H7 (cell line): Measurements from ENCODE around the gene PDGFD. TPM values are rescaled to one million over a fixed set of nuclear protein-coding genes. Genes with fewer than 3 reads are reported as not detected.
A peak's percentile ranks its signal among the peaks of the same experiment; 100 is the strongest.

Source experiments
- DNase-seq: peaks from one replicate; pipeline ENCODE4 v3.0.0; 2012
- H3K27me3 ChIP-seq: 2 replicates; pipeline ENCODE4 v1.6.0; 2011; ENCODE audit warnings: mild to moderate bottlenecking, low read length; ENCODE audit not compliant: control insufficient read depth, insufficient read depth
- H3K36me3 ChIP-seq: replicated peaks from 2 replicates; pipeline ENCODE4 v1.5.1; 2011; ENCODE audit warnings: low read length; ENCODE audit not compliant: control insufficient read depth, insufficient read depth
- H3K4me3 ChIP-seq: 2 replicates; pipeline ENCODE4 v1.5.1; 2011; ENCODE audit warnings: low read depth, mild to moderate bottlenecking, control low read depth, low read length, moderate library complexity; ENCODE audit not compliant: insufficient read depth
- total RNA-seq: library from RNA; depleted of rRNA; stranded (reverse); fragments of >200 nt; shearing (Covaris generic); gene quantifications from 2 replicates; pipeline ENCODE4 v1.2.3, GENCODE V29; 2014

The PDGFD gene
- total RNA-seq, 1 experiment from 2014 or later = 4.0 TPM

DNA sequence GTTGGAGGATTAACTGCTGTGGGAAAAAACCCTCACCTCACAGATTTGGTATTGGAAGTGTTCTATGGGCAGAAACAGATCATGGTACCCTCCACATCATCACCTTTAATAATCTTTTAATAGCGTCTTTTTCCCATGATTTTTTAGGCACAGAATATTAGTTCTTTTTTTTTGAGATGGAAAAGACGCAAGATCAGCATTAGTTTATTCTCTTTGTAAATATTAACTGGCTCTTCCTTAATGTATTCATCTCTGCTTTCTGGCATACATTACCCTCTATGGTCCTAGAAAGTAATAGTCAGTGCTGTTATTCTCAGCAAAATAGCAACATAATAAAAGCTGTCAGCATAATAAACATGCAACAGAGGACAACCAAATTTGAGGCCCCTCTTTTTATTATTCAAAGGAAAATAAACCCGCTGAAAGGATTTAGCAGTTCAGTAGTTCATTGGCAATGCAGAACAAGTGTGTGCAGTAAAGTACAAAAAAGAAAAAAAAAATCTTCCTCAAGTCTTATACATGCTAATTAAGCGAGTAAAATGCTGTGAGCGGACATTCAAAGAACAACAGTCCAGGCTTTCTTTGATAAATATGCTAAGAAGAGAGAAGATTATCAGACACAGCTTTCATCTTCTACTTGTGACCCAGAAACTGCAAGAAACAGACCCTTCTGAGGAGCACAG is 165.0 kb downstream of the PDGFD start:
- no peak for DNase-seq
- no peak overlapping the region for H3K4me3 ChIP-seq
- H3K27me3 ChIP-seq = no peaks in the 10 kb centered on the region
- H3K36me3 ChIP-seq = no peaks in the 10 kb centered on the region

DNA sequence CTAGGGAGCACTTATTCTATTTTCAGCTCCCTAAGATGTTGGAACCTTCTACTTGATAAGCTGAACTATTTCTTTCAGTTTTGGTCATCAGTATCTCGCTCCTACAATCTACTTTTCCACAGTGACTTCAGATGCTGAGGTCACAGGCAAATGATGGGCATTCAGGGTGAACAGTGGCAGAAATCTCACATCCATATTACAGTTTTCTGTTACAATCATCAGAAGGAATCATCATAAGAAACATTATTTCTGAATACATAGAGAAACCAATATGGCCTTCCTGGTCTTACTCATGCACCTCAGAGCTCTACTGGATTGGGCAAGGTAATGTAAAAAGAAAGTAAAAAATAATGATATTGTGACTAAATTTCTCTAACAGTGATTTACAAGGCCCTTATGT is 166.9 kb downstream of the PDGFD start:
- Histone ChIP-seq H3K27me3 (no peaks in the 10 kb centered on the region), H3K4me3 (no peak overlapping the region), H3K36me3 (no peaks in the 10 kb centered on the region)
- DNase-seq = no peak

DNA sequence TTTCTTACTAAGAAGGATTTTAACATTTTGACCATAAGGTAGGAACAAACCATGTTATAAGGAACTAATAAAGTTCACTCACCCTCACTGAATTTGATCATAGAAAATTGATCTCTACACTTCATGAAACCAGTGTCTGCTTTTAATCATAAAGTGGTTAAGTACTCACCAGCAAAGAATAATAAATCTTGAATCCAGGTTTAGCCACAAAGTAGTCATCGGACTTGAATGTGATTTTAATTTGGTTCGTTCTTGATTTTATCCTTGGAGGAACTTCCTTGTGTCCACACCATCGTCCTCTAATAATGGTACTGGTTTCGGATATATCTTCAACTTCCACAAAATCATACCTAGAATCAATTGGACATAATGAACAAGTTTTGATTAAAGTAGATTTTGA is 168.1 kb downstream of the PDGFD start:
- no peaks in the 10 kb centered on the region for H3K36me3 ChIP-seq
- no peak overlapping the region for H3K4me3 ChIP-seq
- H3K27me3 ChIP-seq = no peaks in the 10 kb centered on the region
- no peak for DNase-seq

DNA sequence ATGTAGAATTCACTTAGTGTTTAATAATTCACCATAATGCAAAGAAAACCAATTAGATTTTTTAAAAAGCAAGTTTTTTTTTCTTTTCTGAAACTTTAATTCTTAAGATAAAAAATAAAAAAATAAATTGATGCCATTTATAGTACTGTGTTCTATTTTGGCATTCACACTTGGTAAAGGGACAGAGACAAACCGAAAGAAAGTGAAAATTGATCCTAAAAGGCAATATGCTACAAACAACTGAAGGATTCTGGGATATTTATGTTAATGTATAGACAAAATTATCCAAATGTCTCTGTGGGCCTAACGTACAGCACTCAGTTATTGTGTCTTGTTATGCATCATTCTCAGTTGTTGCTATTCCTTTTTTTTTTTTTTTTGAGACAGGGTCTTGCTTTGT is 169.4 kb downstream of the PDGFD start:
- no peak overlapping the region for H3K4me3 ChIP-seq
- no peaks in the 10 kb centered on the region for H3K27me3 ChIP-seq
- no peaks in the 10 kb centered on the region for H3K36me3 ChIP-seq
- no peak for DNase-seq

DNA sequence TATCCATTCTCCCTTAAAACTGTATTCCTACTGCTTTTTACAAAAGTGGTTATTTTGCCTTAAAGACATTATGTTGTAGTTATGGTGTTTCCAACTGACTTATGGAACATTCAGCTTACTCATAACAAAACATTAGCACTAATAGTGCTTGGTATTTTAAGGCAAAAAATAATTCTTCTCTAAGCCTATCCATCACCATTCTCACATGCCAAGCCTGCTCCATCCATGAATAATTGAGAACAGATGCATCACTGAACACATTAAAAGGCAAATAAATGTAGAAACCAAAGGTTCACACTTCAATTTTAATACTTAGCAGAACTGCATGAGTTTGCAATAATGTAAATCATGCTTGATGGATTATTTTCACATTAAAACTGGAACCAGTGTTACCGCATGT is 169.9 kb downstream of the PDGFD start:
- Histone ChIP-seq H3K4me3 (no peak overlapping the region), H3K36me3 (no peaks in the 10 kb centered on the region), H3K27me3 (no peaks in the 10 kb centered on the region)
- no peak for DNase-seq

DNA sequence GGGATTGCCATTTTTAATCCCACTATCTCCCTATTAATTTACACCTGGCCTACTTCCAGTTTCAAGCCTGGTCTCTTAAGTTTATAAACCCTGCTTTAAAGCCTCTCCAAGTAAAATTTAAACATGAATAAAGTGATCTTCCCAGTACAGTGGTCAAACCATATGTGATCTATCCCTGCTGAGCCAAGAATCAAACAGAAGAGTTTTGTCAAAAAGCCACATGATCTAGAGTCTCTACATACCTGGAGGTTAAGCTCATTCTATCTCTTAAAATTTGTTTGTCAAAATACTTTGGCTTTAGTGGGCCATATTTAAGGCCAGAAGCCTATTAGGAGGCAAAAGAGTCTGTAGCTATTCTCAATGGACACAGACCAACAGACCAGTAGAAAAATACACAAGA is 170.4 kb downstream of the PDGFD start:
- H3K36me3 ChIP-seq = no peaks in the 10 kb centered on the region
- H3K4me3 ChIP-seq = no peak overlapping the region
- DNase-seq = no peak
- H3K27me3 ChIP-seq = no peaks in the 10 kb centered on the region

DNA sequence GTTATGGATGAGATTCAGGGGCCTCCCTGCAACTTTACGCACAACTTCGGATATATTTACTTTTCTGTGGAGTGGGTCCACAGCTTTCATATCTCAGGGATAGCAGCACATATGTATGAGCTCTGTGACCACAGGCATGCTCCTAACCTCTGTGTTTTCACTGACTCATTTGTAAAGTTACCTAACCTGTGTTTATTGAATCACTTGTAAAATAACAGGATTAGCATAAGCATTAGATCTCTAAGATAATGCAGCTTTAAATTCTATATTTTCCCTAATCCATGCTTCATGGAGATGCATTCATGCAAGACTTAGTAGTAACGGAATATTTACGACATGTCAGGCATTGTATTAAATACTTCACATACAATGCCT is 175.4 kb downstream of the PDGFD start:
- DNase-seq = no peak
- Histone ChIP-seq H3K4me3 (no peak overlapping the region), H3K36me3 (no peaks in the 10 kb centered on the region), H3K27me3 (no peaks in the 10 kb centered on the region)

DNA sequence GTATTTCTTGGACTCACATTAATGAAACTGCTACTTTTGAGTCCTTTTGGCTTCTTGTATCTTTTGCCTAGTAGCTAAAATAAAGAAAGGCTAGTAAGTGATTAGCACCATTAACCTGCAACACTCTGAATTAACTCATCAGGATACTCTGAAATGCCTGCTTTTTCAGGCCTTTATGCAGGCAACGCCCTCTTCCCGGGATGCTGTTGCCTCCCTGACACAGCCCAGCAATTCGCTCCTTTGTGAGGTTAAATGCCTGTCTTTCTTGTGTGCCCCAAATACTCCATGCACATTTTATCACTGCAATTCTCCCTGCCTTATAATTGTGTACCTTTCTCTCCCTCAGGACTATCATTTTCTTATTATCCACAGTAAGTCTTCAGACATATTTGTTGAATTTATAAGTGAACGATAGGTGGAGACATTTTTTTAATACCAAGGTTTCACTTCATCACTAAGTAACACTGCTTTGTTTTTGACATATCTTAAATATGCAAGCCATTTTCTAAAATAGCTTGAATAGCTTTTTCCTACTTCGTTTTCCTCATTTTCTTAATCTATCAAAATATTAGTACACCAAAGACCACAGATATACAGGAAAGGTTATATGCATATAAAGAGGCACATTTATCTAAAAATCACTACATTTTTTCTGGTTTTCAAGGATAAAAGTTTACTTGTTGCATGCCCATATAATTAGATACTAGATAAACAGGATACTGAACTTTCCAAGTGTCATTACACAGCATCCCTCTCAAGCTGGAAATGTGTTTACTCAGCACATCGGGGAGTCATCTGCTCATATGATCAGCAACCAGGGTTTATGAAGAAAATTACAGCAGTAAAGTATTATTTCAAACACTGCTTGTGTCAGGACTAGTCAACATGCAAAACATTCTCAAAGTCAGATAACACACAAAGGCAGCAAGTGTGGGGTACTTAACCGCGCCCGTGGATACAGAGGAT is 176.0 kb downstream of the PDGFD start:
- H3K27me3 ChIP-seq = no peaks in the 10 kb centered on the region
- DNase-seq = peak; percentile 2

DNA sequence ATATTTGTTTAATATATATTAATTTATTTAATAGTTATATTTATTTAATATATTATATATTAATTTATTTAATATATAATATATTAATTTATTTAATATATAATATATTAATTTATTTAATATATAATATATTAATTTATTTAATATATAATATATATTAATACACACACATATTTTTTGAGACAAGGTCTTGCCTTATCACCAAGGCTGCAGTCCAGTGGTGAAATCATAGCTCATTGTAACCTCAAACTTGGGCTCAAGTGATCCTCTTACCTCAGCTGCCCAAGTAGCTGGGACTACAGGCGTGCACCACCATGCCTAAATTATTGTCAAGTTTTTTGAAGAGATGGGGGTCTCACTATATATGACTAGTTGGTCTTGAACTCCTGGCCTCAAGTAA is 178.9 kb downstream of the PDGFD start:
- no peaks in the 10 kb centered on the region for H3K36me3 ChIP-seq
- no peak overlapping the region for H3K4me3 ChIP-seq
- H3K27me3 ChIP-seq = no peaks in the 10 kb centered on the region
- no peak for DNase-seq

More for the DNA sequence above, 176.0 kb downstream of the PDGFD start:
- H3K36me3 ChIP-seq = no peaks in the 10 kb centered on the region
- no peak overlapping the region for H3K4me3 ChIP-seq

DNA sequence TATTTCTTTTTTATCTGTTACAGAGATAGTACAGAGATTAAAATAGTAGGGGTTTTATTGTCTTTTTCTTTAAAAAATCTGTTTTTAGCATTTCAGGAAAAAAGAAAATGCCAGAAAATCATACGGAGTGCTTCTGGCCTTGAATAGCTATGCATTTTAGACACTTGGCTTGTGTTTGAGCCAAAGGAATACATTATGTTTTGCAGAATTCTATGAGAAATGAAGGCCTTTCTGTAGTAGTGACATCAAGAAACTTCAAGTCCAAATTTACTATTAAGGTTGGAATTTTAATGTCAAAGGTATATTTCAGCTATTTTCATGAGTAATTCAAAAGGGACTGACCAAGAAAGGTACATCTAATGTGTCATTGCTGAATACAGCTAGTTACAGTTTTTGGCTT is 183.8 kb downstream of the PDGFD start:
- DNase-seq = no peak
- no peaks in the 10 kb centered on the region for H3K36me3 ChIP-seq
- H3K27me3 ChIP-seq = no peaks in the 10 kb centered on the region
- no peak overlapping the region for H3K4me3 ChIP-seq

DNA sequence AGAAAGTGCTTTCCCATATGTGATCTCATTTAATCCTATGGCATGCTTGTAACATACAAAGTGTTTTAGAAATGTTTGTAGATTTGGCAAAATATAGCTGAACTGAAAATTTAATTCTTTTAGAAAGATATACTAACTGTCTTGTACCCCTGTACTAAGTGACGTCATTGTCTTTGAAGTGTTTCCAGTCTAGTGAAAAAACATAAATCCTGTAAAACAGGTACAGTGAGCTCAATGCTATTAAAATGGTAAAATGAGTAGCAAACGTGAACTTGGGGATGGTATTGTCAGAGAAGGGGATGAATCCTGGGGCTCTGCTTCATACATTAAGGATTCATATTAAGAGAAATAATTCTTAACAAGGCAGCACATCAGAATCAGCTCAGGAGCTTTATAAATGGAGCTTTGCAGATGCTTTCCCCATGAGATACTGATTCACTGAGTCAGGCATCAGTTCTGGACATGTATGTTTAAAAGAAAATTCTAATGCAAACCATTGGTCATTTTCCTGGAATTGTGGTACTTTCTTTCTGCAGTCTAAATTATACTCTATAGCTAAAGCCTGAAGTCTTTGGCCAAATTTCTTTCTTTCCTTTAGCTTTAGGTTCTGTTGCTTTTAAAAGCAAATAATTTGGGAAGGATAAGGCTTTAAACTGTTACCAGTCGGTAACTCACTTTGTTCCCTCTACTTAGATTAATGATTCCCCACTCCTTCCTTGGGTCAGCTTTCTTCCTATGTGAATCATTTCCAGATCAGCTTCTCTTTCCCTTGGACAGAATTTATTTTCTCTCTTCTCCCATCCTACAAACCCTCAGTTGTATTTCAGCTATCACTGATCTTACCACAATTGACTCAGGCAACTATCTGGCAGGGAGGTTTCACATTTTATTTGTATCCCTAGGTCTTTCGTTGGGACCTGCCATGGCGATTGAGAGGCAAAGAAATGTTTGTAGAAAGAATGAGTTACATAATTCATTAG is 185.0 kb downstream of the PDGFD start:
- DNase-seq = no peak
- H3K4me3 ChIP-seq = no peak overlapping the region

DNA sequence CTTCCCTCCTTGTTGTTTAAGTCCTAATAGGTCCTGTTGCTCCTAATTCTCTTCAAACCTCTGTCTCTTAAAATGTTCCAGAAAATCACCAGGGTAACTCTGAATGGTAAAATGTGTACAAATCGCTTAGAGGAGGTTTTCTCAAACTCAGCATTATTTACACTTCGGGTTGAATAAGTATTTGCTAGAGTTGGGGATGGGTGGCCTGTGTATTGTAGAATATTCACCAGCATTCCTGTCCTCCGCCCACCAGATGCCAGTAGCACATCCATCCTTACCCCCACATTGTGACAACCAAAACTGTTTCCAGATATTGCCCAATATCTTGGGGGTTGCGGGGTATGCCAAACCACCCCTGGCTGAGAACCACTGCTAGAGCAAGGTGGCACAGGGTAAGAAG is 191.9 kb downstream of the PDGFD start:
- DNase-seq = no peak
- Histone ChIP-seq H3K36me3 (no peaks in the 10 kb centered on the region), H3K27me3 (no peaks in the 10 kb centered on the region), H3K4me3 (no peak overlapping the region)

More for the DNA sequence above, 185.0 kb downstream of the PDGFD start:
- Histone ChIP-seq H3K36me3 (no peaks in the 10 kb centered on the region), H3K27me3 (no peaks in the 10 kb centered on the region)

DNA sequence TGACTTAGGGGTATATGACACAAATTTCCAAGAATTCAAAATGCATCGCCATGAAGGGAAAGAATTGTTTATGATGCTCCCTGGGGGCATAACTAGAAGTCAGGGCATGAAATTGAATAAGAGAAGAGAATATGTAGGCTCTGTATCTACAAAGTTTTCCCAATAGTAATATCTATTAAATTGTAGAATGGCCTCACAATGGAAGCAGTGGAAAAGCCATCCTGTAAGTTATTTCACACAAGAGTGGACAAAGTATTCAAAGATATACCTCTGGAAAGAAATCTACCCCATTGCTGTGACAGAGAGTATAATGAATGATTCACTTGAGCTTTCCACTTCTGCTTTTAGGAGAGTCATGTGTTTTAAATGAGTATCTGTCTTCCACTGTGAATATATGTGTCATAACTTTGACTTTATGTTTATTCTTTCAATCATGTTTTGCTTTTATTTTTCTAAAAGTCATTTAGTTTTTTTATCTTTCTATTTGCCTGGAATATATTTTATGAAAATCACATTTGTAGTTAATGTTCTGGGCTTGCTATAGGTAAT is 193.2 kb downstream of the PDGFD start:
- no peak overlapping the region for H3K4me3 ChIP-seq
- no peak for DNase-seq
- no peaks in the 10 kb centered on the region for H3K36me3 ChIP-seq
- no peaks in the 10 kb centered on the region for H3K27me3 ChIP-seq

DNA sequence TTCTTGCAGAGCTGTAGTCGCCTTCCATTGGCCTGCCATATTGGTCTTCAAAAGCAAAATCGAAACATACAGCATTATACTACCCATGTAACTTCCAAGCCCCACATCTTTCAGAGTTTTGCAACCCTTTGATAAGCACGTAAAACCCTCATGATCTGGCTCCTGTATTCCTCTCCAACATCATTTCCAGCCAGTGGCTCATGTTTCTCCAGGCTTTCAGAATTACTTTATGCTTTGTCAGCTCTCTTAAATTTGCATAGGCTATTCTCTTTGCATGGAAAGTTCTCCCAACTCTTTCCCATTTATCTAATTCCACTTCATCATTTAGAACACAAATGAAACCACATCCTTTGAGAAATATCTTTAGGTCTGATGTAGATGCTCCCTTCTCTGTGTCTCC is 195.3 kb downstream of the PDGFD start:
- H3K27me3 ChIP-seq = no peaks in the 10 kb centered on the region
- no peaks in the 10 kb centered on the region for H3K36me3 ChIP-seq
- no peak overlapping the region for H3K4me3 ChIP-seq
- no peak for DNase-seq
